Right ventricle myocardium inferior (tissue), 1 donor: ENCODE measurements around the gene CFC1B. TPM values are rescaled to one million over a fixed set of nuclear protein-coding genes. Genes with fewer than 3 reads are reported as not detected.
"Not testable (repeated sequence)": the region's sequence is repeated elsewhere in the genome, so short reads cannot be mapped to it uniquely, and the experiment has no call there.

ENCODE experiments used
- ATAC-seq: fragments of 200-7000 bp; cut with Tn5 transposase; one replicate; pipeline ENCODE4 v1.9.1; 2020; ENCODE audit warnings: mild to moderate bottlenecking, moderate library complexity
- DNase-seq: peaks from one replicate; pipeline ENCODE4 v3.0.0; 2021; ENCODE audit errors: missing footprints
- intact Hi-C: fragments of 100-400 bp; cut with DNase I; formaldehyde crosslinking; loops from one replicate; pipeline ENCODE4 v1.11.0; 2022
- long read RNA-seq: library from polyadenylated mRNA; unstranded; transcript quantifications from one replicate; pipeline ENCODE4 v2.0.0, GENCODE V29; 2021
- total RNA-seq: library from RNA; stranded (reverse); fragmentation: NEBNext Ultra II Directional; extraction: Animal tissue kit (Norgen Biotek cat#: 25700); gene quantifications from one replicate; pipeline ENCODE4 v1.2.1, GENCODE V29; 2021
- donor health status: DM: no; HTN: yes; CAD: no; lungs with severe emphysema.

The CFC1B gene
- not detected for total RNA-seq
- long read RNA-seq, result 0 reads

DNA sequence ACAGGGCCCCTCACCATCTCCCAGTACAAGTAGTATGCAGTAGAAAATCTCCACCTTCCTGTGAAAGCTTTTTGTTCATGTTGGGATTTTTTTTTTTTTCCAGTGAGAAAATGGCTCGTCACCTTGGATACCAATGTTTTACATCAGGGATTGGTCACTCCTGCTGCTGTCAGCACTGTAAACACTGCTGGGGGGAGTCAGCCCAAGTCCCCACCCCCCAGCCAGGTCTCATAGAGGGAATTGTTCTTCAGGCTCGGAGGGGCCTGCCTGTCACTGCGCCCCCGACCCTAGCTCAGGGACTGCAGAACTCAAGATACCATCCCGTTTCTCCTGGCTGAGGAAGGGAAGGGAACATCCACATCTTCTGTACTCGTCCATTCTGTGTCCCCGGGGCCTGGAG, at the start of gene CFC1B:
Gene CFC1B, plus strand, starts transcription at position 231 of the 400 bp plus-strand sequence. CDS start 263 bp downstream, outside the sequence.
- intact Hi-C loops, DNase-seq, ATAC-seq: not testable (repeated sequence)

DNA sequence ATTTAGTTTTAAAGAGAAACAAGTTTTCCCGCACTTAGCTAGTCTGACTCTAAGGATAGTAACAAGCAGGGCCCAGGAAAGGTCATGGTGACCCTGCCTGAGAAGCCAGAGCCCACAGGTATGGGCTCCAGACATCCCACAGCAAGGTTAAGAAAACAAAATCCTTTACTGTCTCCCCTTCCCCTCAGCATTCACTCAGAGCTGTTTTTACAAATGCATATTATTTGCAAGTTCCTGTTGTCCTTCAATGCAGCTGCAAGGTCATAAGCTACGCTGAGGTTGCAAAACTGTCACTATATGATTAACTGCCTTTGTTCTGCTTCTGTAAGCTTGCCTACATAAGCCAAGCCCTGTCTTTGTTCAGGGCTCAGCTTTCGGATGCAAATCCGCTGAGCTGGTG, 29.9 kb upstream of the CFC1B start:
- DNase-seq, intact Hi-C loops, ATAC-seq: not testable (repeated sequence)

DNA sequence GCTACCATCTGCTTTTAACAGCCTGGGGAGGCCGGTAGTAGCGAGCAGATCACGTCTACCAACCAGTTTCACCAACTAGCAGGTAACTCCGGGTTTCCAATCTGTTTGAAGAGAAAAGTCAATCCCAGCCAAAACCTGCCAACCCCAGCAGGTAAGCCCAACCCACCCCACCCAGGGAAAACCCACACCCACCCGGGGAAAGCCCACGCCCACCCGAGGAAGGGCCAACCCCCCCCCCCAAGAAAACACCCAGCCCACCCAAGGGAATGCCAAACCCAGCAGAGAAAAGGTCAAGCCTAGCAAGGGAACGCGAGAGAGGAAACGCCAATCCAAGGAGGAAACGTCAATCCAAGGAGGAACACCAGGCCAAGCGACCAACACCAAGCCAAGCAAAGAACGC, 11.8 kb upstream of the CFC1B start, which contains the start of gene POTEI:
Gene POTEI, minus strand, starts transcription at position 101 of the 400 bp plus-strand sequence. Its CDS starts 93 bp downstream, at position 8.
- intact Hi-C loops, ATAC-seq: not testable (repeated sequence)

DNA sequence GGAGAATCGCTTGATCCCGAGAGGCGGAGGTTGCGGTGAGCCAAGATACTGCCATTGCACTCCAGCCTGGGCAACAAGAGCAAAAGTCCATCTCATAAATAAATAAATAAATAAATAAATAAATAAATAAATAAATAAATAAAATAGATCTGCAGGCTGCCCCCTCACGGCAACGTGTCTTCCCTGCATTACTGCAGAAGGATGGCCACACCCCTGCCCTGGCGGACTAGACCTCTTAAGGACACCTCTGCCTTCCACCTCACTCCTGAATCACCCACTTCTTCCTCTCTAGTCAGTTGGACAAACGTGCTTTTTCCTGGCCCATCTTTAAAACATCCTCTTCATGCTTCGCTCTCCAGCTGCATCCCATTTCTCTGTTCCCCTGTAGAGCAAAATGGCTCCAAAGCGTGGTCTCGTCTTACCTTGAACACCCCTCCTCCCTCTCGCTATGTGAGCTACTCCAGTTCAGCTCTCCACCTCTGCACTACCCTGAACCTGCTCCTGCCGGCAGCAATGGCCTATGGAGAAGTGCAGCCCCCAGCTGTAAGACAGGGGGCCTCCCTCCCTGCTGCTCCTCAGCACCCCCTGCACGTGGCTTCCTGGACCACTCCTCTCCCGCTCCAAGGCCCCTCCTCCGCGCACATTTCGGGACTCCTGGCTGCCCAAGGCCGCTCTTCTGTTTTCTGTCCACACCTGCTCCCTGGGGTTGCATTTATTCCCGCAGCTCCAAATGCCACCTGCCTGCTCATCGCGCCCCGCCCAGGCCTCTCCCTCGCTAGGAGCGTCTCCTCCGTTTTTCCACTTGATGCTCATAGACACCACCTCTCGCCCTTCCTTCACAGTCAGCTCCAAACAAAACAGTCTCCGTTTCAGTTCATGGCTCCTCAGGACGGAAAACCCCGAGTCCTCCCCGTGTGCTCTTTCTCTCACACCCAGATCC, 9.9 kb upstream of the CFC1B start:
- intact Hi-C loops, DNase-seq, ATAC-seq: not testable (repeated sequence)

More for the DNA sequence above, 11.8 kb upstream of the CFC1B start, which contains the start of gene POTEI:
- not testable (repeated sequence) for DNase-seq

DNA sequence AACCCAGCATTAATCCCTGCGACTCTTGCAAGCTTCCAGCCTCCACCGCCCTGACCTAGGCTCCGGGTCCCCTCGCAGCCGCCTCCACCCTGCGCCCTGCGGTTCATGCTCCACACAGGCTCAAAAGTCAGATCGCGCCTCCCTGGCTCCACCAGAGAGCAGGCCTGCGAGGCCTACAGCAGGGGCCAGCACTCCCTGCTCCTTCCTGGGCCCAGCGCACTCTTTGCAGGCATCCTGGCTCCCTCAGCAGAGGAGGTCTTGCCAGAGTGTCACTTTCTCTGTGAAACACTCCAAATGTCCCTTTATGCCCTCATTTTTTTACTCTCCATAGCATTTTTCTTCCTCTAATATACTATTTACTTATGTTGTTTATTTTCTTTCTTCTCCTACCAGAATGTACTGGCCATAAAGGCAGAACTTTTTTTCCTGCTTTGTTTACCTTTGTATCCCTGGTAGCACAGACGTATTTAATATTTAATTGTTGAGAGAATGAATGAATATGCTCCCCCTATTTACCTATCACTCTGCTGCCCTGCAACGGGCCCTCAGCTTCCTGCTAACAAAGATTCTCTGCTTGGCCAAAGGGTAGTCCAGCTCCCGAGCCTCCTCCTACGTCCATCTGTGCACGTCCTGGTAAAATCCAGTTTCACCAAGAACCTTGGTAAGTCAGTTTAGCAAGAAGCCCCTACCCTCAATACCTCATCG, 9.1 kb upstream of the CFC1B start:
- ATAC-seq, intact Hi-C loops: not testable (repeated sequence)

DNA sequence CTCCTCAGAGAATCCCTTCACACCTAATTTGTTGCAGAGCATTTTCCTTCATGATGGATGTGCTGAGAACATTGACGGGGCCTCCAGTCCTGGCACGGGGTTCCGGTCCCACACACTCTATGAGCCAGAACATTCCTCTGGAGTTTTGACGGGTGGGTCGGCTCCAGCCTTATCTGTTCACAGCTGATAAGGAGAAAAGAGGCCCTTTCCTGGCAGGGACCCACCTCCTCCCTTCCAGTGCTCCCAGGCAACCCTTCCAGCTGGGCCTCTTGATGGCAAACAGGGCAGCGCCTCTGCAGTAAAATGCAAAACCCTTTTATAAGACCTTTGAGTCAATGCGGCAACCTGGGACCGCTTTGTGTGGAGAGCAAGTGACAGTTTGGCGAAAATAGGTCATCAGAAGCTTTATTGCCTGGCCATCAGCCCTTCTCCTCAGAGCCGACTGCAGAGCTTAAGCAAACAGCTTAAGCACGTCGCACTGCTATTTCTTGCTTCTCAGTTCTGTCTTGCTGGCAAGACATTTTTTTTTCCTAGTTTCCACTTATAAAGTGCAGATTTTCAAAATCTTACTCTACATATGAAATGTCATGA, 2.4 kb upstream of the CFC1B start:
- ATAC-seq, result peak; percentile 78
- intact Hi-C loops, result not testable (repeated sequence)

More for the DNA sequence above, 9.1 kb upstream of the CFC1B start:
- not testable (repeated sequence) for DNase-seq

DNA sequence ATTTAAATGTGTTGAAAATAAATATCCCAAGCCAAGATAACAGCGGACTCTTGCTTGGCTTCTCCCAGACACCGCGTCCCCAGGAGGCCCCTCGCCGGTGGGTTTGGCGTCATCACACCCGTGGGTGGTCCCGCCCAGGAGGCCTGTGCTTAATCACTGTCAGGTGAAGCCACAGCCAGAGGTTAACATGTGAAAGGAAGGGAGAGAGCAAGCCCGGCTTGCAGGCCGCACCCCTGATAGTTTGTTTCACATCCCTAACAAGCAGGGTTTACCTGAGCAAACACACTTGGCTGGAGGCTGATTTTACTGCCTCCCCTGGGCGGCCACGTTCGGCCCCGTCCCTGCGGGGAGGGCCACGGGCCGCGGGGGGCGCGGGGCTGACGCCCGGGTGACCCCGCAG, 1.4 kb downstream of the CFC1B start:
- ATAC-seq, intact Hi-C loops, DNase-seq: not testable (repeated sequence)

More for the DNA sequence above, 2.4 kb upstream of the CFC1B start:
- not testable (repeated sequence) for DNase-seq

DNA sequence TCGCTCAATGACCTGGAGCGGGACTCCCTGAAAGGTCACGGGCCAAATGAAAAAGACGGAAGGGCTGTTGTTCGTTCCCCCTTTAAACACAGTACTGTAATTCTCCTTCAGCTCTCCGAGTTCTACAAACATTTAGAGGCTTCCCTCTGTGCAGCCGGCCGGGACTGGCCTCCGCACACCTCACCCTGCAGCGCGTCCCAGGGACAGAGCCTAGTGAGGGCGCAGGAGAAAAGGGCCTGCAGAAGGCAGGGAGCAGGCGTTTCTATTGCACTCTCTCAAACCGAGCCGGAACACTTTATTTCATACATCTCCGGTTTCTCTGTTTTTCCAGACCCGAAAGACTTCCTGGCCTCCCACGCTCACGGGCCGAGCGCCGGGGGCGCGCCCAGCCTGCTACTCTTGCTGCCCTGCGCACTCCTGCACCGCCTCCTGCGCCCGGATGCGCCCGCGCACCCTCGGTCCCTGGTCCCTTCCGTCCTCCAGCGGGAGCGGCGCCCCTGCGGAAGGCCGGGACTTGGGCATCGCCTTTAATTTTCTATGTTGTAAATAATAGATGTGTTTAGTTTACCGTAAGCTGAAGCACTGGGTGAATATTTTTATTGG, 6.4 kb downstream of the CFC1B start:
- ATAC-seq, DNase-seq, intact Hi-C loops: not testable (repeated sequence)

DNA sequence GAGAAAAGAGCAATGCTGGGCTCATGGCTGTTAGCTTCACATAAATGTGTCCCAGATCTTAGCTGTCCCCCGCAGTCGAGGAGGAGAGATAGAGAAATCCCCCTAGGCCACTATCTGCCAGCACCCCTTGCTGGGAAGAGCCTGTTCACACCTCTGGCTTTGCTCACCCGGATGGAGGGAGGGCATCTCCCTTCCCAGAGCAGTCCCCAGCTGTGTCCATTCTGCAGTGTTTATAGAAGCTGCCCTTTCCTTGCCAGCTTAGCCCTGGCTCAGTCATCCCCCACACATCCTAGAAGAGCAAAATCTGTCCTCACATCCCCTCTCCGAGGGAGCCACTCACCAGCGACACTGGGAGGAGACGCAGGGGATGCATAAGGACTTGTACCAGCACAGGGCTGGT, 8.5 kb downstream of the CFC1B start:
- ATAC-seq, intact Hi-C loops: not testable (repeated sequence)

DNA sequence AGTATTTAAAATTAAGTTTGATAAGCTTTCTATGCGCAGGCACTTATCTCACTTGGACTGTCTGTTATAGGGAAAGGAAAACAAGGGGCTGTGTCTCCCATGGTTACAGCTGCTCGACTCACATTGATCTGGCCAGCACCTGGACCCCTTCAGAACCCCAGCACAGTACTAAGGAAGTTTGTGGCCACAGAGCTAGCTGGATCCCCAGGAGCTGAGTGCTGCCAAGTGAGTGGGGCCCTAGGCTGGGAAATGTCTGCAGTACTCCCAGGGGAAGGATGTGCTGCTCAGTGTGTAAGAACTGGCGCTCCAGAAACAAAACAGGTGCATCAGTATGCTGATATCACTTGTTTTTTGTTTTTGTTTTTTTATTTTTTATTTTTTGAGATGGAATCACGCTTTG, 9.2 kb downstream of the CFC1B start:
- ATAC-seq, intact Hi-C loops, DNase-seq: not testable (repeated sequence)

More for the DNA sequence above, 8.5 kb downstream of the CFC1B start:
- not testable (repeated sequence) for DNase-seq

DNA sequence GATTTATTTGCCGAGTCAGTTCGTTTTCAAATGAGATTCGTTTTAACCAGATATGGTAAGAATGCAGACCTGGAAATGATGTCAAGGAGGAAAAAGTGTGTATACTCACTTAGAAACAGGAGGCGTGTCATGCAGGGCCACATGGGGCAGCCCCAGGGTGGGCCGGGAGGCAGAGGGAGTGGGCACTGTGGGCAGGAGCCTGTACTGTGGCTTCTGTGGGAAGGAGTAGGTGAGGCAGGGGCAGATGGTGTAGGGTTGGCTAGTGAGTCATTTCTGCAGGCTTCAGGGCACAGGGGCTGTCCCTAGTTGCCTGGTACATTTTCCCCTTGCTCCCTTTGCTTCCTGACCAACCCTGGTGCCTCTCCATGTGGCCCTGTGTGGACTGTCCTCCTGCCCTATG, 10.2 kb downstream of the CFC1B start:
- DNase-seq, intact Hi-C loops, ATAC-seq: not testable (repeated sequence)

DNA sequence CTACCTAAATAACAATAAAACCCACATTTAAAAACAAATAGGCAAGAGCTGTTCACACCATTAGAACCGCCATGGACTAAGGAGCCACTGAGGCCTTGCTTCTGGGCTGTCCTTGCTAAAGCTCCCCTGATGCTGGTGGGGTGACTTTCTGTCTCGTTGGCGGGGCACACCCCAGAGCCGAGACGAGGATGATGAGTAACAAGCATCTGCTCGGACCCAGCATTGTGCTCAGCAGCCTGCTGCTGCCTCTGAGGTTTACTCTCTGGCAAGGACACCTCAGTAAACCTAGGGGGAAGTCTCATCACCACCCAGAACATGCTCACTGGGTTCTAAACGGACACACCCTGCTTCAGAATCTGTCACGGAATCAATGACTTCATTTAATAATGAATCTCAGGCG, 10.7 kb downstream of the CFC1B start:
- DNase-seq, intact Hi-C loops, ATAC-seq: not testable (repeated sequence)

DNA sequence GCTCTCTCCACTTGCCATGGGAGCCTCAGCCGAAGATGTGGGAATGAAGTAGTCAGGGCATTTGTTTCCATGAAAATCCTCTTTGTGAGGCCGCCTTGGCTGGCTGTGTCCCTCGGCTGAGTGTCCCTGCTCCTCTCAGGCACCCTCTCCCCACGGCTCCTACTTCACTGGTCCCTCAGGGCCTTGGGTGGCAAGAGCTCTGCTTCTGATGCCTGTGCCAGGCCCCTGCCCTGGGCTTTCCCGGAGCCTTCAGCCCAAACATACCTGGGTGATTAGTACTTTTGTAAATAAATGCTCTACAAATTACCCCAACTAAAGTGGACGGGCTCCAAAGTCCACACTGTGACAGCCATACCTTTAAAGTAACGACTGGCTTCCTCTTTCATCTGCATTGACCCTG, 15.6 kb downstream of the CFC1B start:
- ATAC-seq, DNase-seq, intact Hi-C loops: not testable (repeated sequence)

DNA sequence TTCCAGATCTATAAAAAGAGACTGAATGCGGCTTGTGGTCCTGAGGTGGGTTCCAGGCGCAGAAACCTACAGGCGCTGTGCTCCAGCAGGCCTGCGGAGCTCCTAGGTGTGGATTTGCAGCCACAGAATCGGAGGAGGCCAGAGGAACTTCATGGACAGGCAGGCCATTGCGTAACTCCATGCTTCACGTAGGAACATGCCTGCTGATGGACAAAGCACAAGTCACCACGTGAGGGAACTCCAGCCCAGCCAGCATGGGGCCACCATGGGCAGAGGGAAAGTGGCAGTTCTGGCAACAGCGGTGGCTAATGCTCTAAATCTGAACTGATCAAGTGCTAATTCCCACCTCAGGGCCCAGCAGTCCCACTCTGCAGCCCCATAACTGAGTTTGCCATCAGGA, 17.2 kb downstream of the CFC1B start:
- intact Hi-C loops, ATAC-seq: not testable (repeated sequence)

DNA sequence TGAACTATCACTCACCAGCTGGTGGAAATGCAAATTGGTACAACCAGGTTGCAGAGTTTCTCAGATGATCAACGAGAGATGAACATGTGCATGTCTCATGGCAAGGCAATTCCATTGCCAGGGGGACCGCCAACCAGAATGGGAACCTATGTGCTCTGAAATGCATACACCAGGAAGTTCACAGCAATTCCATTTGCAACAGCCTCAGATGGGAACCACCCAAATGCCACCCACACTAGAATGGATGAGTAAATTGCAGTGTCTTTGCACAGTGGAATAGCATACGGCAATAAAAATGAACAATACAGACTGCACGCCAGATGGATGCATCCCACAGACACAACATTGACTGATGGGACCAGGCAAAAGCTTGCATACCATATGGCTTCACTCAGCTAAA, 21.8 kb downstream of the CFC1B start:
- intact Hi-C loops, ATAC-seq, DNase-seq: not testable (repeated sequence)

More for the DNA sequence above, 17.2 kb downstream of the CFC1B start:
- not testable (repeated sequence) for DNase-seq

DNA sequence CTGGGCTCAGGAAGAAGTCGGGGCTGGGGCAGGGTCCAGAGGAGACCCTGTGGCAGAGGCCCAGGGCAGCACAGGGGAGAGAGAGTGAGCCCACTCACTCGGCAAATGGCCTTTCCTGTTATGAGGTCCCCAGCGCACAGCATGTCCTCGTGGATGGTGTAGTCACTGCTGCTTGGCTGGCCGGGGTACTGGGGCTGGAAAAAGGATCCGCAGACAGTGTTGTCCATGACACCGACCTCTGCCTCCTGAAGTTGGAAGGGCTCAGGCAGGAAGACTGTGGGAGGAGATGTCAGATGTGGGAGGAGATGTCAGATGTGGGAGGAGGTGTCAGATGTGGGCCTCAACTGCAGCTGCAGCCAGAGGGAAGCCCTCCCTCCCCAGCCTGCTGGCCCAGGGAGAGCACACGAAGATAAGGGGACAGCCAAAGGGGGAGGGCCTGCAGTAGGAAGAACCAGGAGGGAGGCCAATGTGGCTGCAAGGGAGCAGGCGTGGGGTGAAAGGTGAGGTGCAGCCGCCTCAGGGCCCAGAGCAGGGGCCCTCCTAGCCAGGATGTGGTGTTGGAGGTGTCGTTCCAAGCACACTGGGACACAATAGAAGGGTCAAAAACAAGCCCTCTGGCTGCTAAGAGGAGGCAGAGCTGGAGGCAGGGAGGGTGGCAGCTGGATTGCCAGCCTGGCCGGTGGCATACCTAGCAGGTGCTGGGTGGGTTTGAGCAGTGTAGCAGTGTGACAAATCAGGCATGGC, 22.9 kb downstream of the CFC1B start:
- ATAC-seq, result peak; percentile 56
- intact Hi-C loops, DNase-seq: not testable (repeated sequence)

DNA sequence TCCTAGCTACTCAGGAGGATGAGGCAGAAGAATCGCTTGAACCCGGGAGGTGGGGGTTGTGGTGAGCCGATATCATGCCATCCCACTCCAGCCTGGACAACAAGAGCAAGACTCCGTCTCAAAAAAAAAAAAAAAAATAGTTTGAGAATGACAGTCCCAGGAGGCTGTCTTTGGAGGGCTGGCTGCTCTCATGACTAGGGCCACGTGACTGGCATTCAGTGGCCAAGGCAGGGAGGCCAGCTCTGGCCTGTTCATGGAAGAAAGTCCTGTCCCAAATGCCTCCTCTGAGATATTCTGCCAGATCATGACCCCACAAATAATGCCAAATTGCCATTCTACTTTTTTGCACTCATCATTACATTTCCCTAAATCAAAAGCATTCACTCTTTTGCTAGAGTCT, 24.0 kb downstream of the CFC1B start:
- ATAC-seq, DNase-seq, intact Hi-C loops: not testable (repeated sequence)
